ENCODE data around the gene GDAP1L1.

- TF ChIP-seq CTCF (conservative IDR thresholded peaks at IDR 0.05; ENCODE audit: low read depth, low read length) (no peak), EZH2 (IDR thresholded peaks at IDR 0.05; ENCODE audit: borderline replicate concordance, low read depth, low read length, poor library complexity, severe bottlenecking) (no peak)
These were observed 21.7 kb downstream of the GDAP1L1 start for GRCh38 chr20:44268802-44269201.

Measured in A673 (cell line).